SK-N-MC (cell line): ENCODE results near the gene EAF1.

Experiments used
- EZH2 ChIP-seq: fragments of 200-600 bp; sonication (generic); IDR thresholded peaks from one replicate; pipeline ENCODE4 v1.6.1; 2017; ENCODE audit warnings: antibody characterized with exemption
- POLR2AphosphoS5 ChIP-seq: IDR thresholded peaks from 2 replicates; pipeline ENCODE4 v1.6.1; 2012; ENCODE audit warnings: mild to moderate bottlenecking, low read depth, low read length, borderline replicate concordance

- TF ChIP-seq POLR2AphosphoS5, result no peak
- no peak for TF ChIP-seq EZH2
These were observed 40.1 kb downstream of the EAF1 start for GRCh38 chr3:15467227-15468181.
